H9 (cell line): Measurements from ENCODE around the gene PNPLA8. TPM values are rescaled to one million over a fixed set of nuclear protein-coding genes. Genes with fewer than 3 reads are reported as not detected.

Experiments used
- DNase-seq: peaks from one replicate; pipeline ENCODE4 v3.0.0-alpha.2; 2017
- H2AFZ ChIP-seq: one replicate; pipeline ENCODE4 v1.6.1; 2013; ENCODE audit warnings: mild to moderate bottlenecking, low read length, control low read depth, moderate library complexity
- H2AK5ac ChIP-seq: 2 replicates; pipeline ENCODE4 v1.6.1; 2013; ENCODE audit warnings: low read length, control low read depth, mixed read lengths; ENCODE audit not compliant: insufficient read length
- H2BK120ac ChIP-seq: one replicate; pipeline ENCODE4 v1.6.1; 2013; ENCODE audit warnings: low read depth, mild to moderate bottlenecking, low read length, control low read depth, inconsistent platforms; ENCODE audit not compliant: poor library complexity, severe bottlenecking
- H2BK12ac ChIP-seq: 2 replicates; pipeline ENCODE4 v1.6.1; 2013; ENCODE audit warnings: low read length, control low read depth, mixed read lengths, low read depth; ENCODE audit not compliant: insufficient read length
- H2BK15ac ChIP-seq: 2 replicates; pipeline ENCODE4 v1.6.1; 2013; ENCODE audit warnings: low read depth, low read length, control low read depth
- H2BK20ac ChIP-seq: one replicate; pipeline ENCODE4 v1.6.1; 2013; ENCODE audit warnings: low read depth, mild to moderate bottlenecking, low read length, control low read depth, inconsistent platforms; ENCODE audit not compliant: poor library complexity, severe bottlenecking
- H2BK5ac ChIP-seq: 2 replicates; pipeline ENCODE4 v1.6.1; 2013; ENCODE audit warnings: low read length, control low read depth, mixed read lengths; ENCODE audit not compliant: insufficient read length
- H3K14ac ChIP-seq: 2 replicates; pipeline ENCODE4 v1.6.1; 2013; ENCODE audit warnings: low read length, control low read depth; ENCODE audit not compliant: insufficient read depth
- H3K18ac ChIP-seq: 2 replicates; pipeline ENCODE4 v1.6.1; 2013; ENCODE audit warnings: low read depth, mild to moderate bottlenecking, mixed read lengths, low read length, control low read depth; ENCODE audit not compliant: insufficient read length
- H3K23ac ChIP-seq: 2 replicates; pipeline ENCODE4 v1.6.1; 2013; ENCODE audit warnings: low read length, control low read depth, mixed read lengths, low read depth; ENCODE audit not compliant: insufficient read length
- H3K23me2 ChIP-seq: 2 replicates; pipeline ENCODE4 v1.6.1; 2013; ENCODE audit warnings: low read depth, mild to moderate bottlenecking, mixed read lengths, low read length, control low read depth; ENCODE audit not compliant: insufficient read length, poor library complexity, severe bottlenecking
- H3K27ac ChIP-seq: 2 replicates; pipeline ENCODE4 v1.5.1; 2013; ENCODE audit warnings: low read length, control low read depth, mixed read lengths, low read depth; ENCODE audit not compliant: insufficient read length
- H3K27me3 ChIP-seq: 2 replicates; pipeline ENCODE4 v1.6.1; 2013; ENCODE audit warnings: low read length, control low read depth, inconsistent platforms; ENCODE audit not compliant: insufficient read depth
- H3K4ac ChIP-seq: 2 replicates; pipeline ENCODE4 v1.6.1; 2013; ENCODE audit warnings: low read depth, mild to moderate bottlenecking, control low read depth, inconsistent platforms, low read length, moderate library complexity
- H3K4me1 ChIP-seq: 2 replicates; pipeline ENCODE4 v1.6.1; 2013; ENCODE audit warnings: low read length, control low read depth, inconsistent platforms; ENCODE audit not compliant: insufficient read depth
- H3K4me2 ChIP-seq: 2 replicates; pipeline ENCODE4 v1.6.1; 2013; ENCODE audit warnings: low read length, control low read depth, mixed read lengths; ENCODE audit not compliant: insufficient read length, insufficient read depth
- H3K56ac ChIP-seq: 2 replicates; pipeline ENCODE4 v1.6.1; 2013; ENCODE audit warnings: low read depth, mild to moderate bottlenecking, mixed read lengths, low read length, control low read depth; ENCODE audit not compliant: insufficient read length
- H3K79me1 ChIP-seq: 2 replicates; pipeline ENCODE4 v1.6.1; 2013; ENCODE audit warnings: low read depth, mild to moderate bottlenecking, moderate library complexity, low read length, control low read depth, inconsistent platforms; ENCODE audit not compliant: insufficient read depth, poor library complexity, severe bottlenecking
- H3K79me2 ChIP-seq: 2 replicates; pipeline ENCODE4 v1.6.1; 2013; ENCODE audit warnings: low read length, control low read depth, inconsistent platforms; ENCODE audit not compliant: insufficient read depth
- H3K9ac ChIP-seq: 2 replicates; pipeline ENCODE4 v1.6.1; 2013; ENCODE audit warnings: low read length, control low read depth, mixed read lengths; ENCODE audit not compliant: insufficient read length; ENCODE audit errors: extremely low read depth
- H3K9me3 ChIP-seq: one replicate; pipeline ENCODE4 v1.6.1; 2013; ENCODE audit warnings: low read depth, low read length, inconsistent platforms; ENCODE audit not compliant: control insufficient read depth
- H3T11ph ChIP-seq: one replicate; pipeline ENCODE4 v1.6.1; 2013; ENCODE audit warnings: mild to moderate bottlenecking, low read length, control low read depth, inconsistent platforms
- H4K20me1 ChIP-seq: one replicate; pipeline ENCODE4 v1.6.1; 2013; ENCODE audit not compliant: control insufficient read depth, insufficient read length, insufficient read depth
- H4K5ac ChIP-seq: 2 replicates; pipeline ENCODE4 v1.6.1; 2013; ENCODE audit warnings: low read depth, mild to moderate bottlenecking, mixed read lengths, low read length, control low read depth; ENCODE audit not compliant: insufficient read length
- H4K8ac ChIP-seq: replicated peaks from 2 replicates; pipeline ENCODE4 v1.6.1; 2013; ENCODE audit warnings: low read length, control low read depth, mixed read lengths, low read depth; ENCODE audit not compliant: insufficient read length
- H4K91ac ChIP-seq: 2 replicates; pipeline ENCODE4 v1.6.1; 2013; ENCODE audit warnings: low read depth, mild to moderate bottlenecking, moderate library complexity, mixed read lengths, low read length, control low read depth; ENCODE audit not compliant: insufficient read length
- H3K27ac Mint-ChIP-seq, 3 experiments: 2 replicates in 2 of 3; 3 replicates in 1 of 3; pipeline ENCODE4 v1.8.0; 2020 to 2021; ENCODE audit warnings: mixed read lengths in 3 of 3, mild to moderate bottlenecking in 1 of 3, moderate library complexity in 1 of 3
- H3K27me3 Mint-ChIP-seq: 2 replicates; pipeline ENCODE4 v1.8.0; 2021; ENCODE audit warnings: low read depth, mild to moderate bottlenecking, moderate library complexity, mixed read lengths
- H3K36me3 Mint-ChIP-seq, 3 experiments: 2 replicates in 2 of 3; 3 replicates in 1 of 3; pipeline ENCODE4 v1.8.0; 2020 to 2021; ENCODE audit warnings: low read depth in 3 of 3, mixed read lengths in 3 of 3; ENCODE audit not compliant: insufficient read depth in 1 of 3
- H3K4me1 Mint-ChIP-seq, 2 experiments: 2 replicates each; pipeline ENCODE4 v1.8.0; 2020; ENCODE audit warnings: mixed read lengths in 2 of 2
- H3K4me3 Mint-ChIP-seq, 2 experiments: 2 replicates in 1 of 2; 3 replicates in 1 of 2; pipeline ENCODE4 v1.8.0; 2020 to 2021; ENCODE audit warnings: mild to moderate bottlenecking in 2 of 2, mixed read lengths in 2 of 2, moderate library complexity in 1 of 2
- H3K9me3 Mint-ChIP-seq, 2 experiments: 2 replicates in 1 of 2; 3 replicates in 1 of 2; pipeline ENCODE4 v1.8.0; 2020; ENCODE audit warnings: mild to moderate bottlenecking in 2 of 2, mixed read lengths in 2 of 2, moderate library complexity in 1 of 2
- WGBS: extraction: QIAGEN DNeasy Blood & Tissue Kit; methylation state at CpG from one replicate; pipeline ENCODE4 v1.1.7; 2013; ENCODE audit warnings: missing lambda C conversion rate, low lambda C conversion rate, mixed read lengths; ENCODE audit not compliant: insufficient read length; ENCODE audit errors: extremely low coverage; 5-methylcytosine and 5-hydroxymethylcytosine counted together
- total RNA-seq: library from RNA; stranded (reverse); gene quantifications from 2 replicates; pipeline ENCODE4 v1.2.1, GENCODE V29; 2021
- TF ChIP-seq, protein P1 (sequence below): fragments of 200-600 bp; sonication (generic); conservative IDR thresholded peaks from 3 replicates; pipeline ENCODE4 v1.8.0; 2021; ENCODE audit warnings: antibody characterized with exemption, mild to moderate bottlenecking

PNPLA8 gene
- total RNA-seq, 1 experiment from 2014 or later: 11.7 TPM

DNA sequence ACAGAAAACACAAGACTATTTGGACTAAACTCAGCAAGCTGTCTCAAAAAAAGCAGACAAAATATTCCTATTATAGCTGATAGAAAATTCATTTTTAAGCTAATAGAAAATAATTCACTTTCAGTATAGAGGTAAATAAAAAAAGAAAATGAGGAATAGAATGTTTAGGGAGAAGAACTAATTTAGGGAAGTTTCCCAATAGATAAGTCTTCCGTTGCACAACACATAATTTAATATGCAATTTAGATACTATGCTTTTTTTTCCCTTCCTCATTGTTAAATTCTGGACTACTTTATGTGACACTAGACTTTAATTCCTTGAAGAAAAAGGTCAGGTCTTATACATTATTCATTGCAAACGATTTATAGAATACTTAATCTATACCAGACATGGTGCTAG, 10.3 kb downstream of the PNPLA8 start:
- H3K4me1 ChIP-seq: no peaks in the 10 kb centered on the region
- H3K4me2 ChIP-seq: no peak overlapping the region
- H3K79me2 ChIP-seq: no peaks in the 10 kb centered on the region
- H4K5ac ChIP-seq: no peak overlapping the region
- H3K27me3 ChIP-seq: no peaks in the 10 kb centered on the region
- no peaks in the 10 kb centered on the region for H3K27me3 Mint-ChIP-seq
- no peak overlapping the region for H3K27ac ChIP-seq
- H2AFZ ChIP-seq: no peak overlapping the region
- H3K56ac ChIP-seq: no peak overlapping the region
- H2BK12ac ChIP-seq: no peak overlapping the region
- TF ChIP-seq, protein P1, sequence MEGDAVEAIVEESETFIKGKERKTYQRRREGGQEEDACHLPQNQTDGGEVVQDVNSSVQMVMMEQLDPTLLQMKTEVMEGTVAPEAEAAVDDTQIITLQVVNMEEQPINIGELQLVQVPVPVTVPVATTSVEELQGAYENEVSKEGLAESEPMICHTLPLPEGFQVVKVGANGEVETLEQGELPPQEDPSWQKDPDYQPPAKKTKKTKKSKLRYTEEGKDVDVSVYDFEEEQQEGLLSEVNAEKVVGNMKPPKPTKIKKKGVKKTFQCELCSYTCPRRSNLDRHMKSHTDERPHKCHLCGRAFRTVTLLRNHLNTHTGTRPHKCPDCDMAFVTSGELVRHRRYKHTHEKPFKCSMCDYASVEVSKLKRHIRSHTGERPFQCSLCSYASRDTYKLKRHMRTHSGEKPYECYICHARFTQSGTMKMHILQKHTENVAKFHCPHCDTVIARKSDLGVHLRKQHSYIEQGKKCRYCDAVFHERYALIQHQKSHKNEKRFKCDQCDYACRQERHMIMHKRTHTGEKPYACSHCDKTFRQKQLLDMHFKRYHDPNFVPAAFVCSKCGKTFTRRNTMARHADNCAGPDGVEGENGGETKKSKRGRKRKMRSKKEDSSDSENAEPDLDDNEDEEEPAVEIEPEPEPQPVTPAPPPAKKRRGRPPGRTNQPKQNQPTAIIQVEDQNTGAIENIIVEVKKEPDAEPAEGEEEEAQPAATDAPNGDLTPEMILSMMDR: no peak
- H3K23me2 ChIP-seq: no peaks in the 10 kb centered on the region
- no peak overlapping the region for H3T11ph ChIP-seq
- H2AK5ac ChIP-seq: no peak overlapping the region
- peaks cover 0 to 2% of the 10 kb centered on the region in 2 experiments; a peak in 1 of 5 replicates for H3K9me3 Mint-ChIP-seq
- no peaks in the 10 kb centered on the region for H4K20me1 ChIP-seq
- no peak overlapping the region for H3K18ac ChIP-seq
- H2BK5ac ChIP-seq: no peak overlapping the region
- no peak overlapping the region for H3K14ac ChIP-seq
- no CpG with 5 or more reads among the region's 2 CpGs for WGBS
- H3K79me1 ChIP-seq: no peaks in the 10 kb centered on the region
- no peak overlapping the region for H3K27ac Mint-ChIP-seq
- H2BK120ac ChIP-seq: no peak overlapping the region
- no peaks in the 10 kb centered on the region for H3K9me3 ChIP-seq
- H2BK15ac ChIP-seq: no peak overlapping the region
- H4K91ac ChIP-seq: no peak overlapping the region
- H3K36me3 Mint-ChIP-seq: peaks cover 9 to 44% (median 41%) of the 10 kb centered on the region in 3 experiments; a peak in 6 of 7 replicates
- no peak overlapping the region for H2BK20ac ChIP-seq
- no peak overlapping the region for H3K9ac ChIP-seq
- no peak overlapping the region for H3K4me3 Mint-ChIP-seq
- peaks cover 0 to 12% of the 10 kb centered on the region in 2 experiments; a peak in 2 of 4 replicates for H3K4me1 Mint-ChIP-seq
- H3K4ac ChIP-seq: no peak overlapping the region
- no peak for DNase-seq
- H4K8ac ChIP-seq: no peak overlapping the region
- no peak overlapping the region for H3K23ac ChIP-seq
